Globus pallidus (tissue), 1 donor: ENCODE measurements around the gene PRDX1.
A peak's percentile ranks its signal among the peaks of the same experiment; 100 is the strongest.

ENCODE experiments used
- DNase-seq: peaks from one replicate; pipeline ENCODE4 v3.0.0-alpha.2; 2015; ENCODE audit warnings: low spot score

The PRDX1 gene

GRCh38 chr1:45521413-45522323 lies at the start of gene PRDX1:
PRDX1 (minus strand) TSS chr1:45521884; CDS start chr1:45519043, 2,841 bp downstream.
- DNase-seq = peak; percentile 96

GRCh38 chr1:45570631-45571030 lies 48.9 kb upstream of the PRDX1 start:
- DNase-seq = no peak

- peak; percentile 72 for DNase-seq
These were observed 48.4 kb upstream of the PRDX1 start for GRCh38 chr1:45569962-45570581.

- DNase-seq = no peak
These were observed 47.9 kb upstream of the PRDX1 start for GRCh38 chr1:45569571-45569961.

GRCh38 chr1:45568421-45568820 lies 46.7 kb upstream of the PRDX1 start:
- no peak for DNase-seq

- no peak for DNase-seq
These were observed 46.2 kb upstream of the PRDX1 start for GRCh38 chr1:45567911-45568310.

- DNase-seq = no peak
These were observed 45.0 kb upstream of the PRDX1 start for GRCh38 chr1:45566722-45567121.

- DNase-seq = no peak
These were observed 42.2 kb upstream of the PRDX1 start for GRCh38 chr1:45563843-45564242.

GRCh38 chr1:45557422-45557944 lies 35.8 kb upstream of the PRDX1 start:
- no peak for DNase-seq

- DNase-seq = no peak
These were observed 32.5 kb upstream of the PRDX1 start for GRCh38 chr1:45554198-45554597.

GRCh38 chr1:45552331-45552730 lies 30.6 kb upstream of the PRDX1 start:
- no peak for DNase-seq

GRCh38 chr1:45551684-45552083 lies 30.0 kb upstream of the PRDX1 start:
- no peak for DNase-seq

- DNase-seq = peak; percentile 83
These were observed 29.0 kb upstream of the PRDX1 start, which contains the start of gene AKR1A1 for GRCh38 chr1:45550401-45551351. AKR1A1 (plus strand) TSS chr1:45550826; CDS start chr1:45561795, 10,969 bp downstream.

GRCh38 chr1:45545553-45546310 lies 24.0 kb upstream of the PRDX1 start:
- DNase-seq = no peak

- DNase-seq = no peak
These were observed 23.4 kb upstream of the PRDX1 start for GRCh38 chr1:45545019-45545493.

GRCh38 chr1:45544530-45544929 lies 22.8 kb upstream of the PRDX1 start:
- no peak for DNase-seq

- DNase-seq = peak; percentile 63
These were observed 22.1 kb upstream of the PRDX1 start for GRCh38 chr1:45543581-45544417.

- peak; percentile 14 for DNase-seq
These were observed 20.9 kb upstream of the PRDX1 start for GRCh38 chr1:45542591-45542990.

- DNase-seq = no peak
These were observed 19.5 kb upstream of the PRDX1 start for GRCh38 chr1:45541193-45541592.

GRCh38 chr1:45536886-45537285 lies 15.2 kb upstream of the PRDX1 start:
- no peak for DNase-seq
